ENCODE results near the gene CPEB3. TPM values are rescaled to one million over a fixed set of nuclear protein-coding genes. Genes with fewer than 3 reads are reported as not detected.
"Not testable (repeated sequence)": the region's sequence is repeated elsewhere in the genome, so short reads cannot be mapped to it uniquely, and the experiment has no call there.

Gene CPEB3
- total RNA-seq, 1 donor from 2014 or later = 6.9 TPM

DNA sequence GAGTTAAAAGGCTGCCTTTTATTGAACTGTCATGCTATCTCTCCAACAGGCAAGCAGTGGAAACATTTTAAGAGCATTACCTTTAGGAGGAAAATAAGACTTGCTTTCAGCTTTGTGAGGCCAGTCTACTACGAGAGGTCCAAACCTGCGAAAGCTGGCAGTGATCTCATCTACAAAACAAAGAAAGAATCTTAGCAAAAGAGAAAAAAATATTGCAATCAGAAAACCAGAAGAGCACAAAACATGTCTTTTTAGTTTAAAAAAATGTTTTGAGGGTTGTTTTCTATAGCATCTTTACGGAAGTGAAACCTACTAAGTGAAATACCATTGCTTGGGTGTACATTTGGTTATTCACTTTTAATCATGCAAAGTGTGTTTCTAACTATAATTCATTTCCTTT, 147.9 kb downstream of the CPEB3 start:
- intact Hi-C loops (cut with DNase I) = no loop called here
- Histone ChIP-seq H3K9me3 (no peaks in the 10 kb centered on the region), H3K27ac (no peak overlapping the region), H3K27me3 (ENCODE audit: low read depth) (no peaks in the 10 kb centered on the region), H3K4me3 (no peak overlapping the region), H3K4me1 (peaks cover 8% of the 10 kb centered on the region), H3K36me3 (no peaks in the 10 kb centered on the region)
- no peak for TF ChIP-seq CTCF (IDR thresholded peaks at IDR 0.05)
- DNase-seq (no peak), ATAC-seq (no peak)

- Histone ChIP-seq H3K9me3 (no peaks in the 10 kb centered on the region), H3K36me3 (no peaks in the 10 kb centered on the region), H3K4me3 (no peak overlapping the region), H3K27me3 (ENCODE audit: low read depth) (no peaks in the 10 kb centered on the region), H3K27ac (no peak overlapping the region), H3K4me1 (peaks cover 8% of the 10 kb centered on the region)
- ATAC-seq (no peak), DNase-seq (no peak)
- TF ChIP-seq CTCF (IDR thresholded peaks at IDR 0.05) = no peak
- intact Hi-C loops (cut with DNase I) = no loop called here
These were observed 148.4 kb downstream of the CPEB3 start for GRCh38 chr10:92142512-92142911.

GRCh38 chr10:92141147-92141546, 149.7 kb downstream of the CPEB3 start:
- H3K36me3 ChIP-seq; H3K9me3 ChIP-seq; H3K27ac ChIP-seq; intact Hi-C loops (cut with DNase I); DNase-seq; H3K4me1 ChIP-seq; H3K27me3 ChIP-seq (ENCODE audit: low read depth); ATAC-seq; H3K4me3 ChIP-seq: not testable (repeated sequence)

- not testable (repeated sequence) for ATAC-seq, H3K27ac ChIP-seq
These were observed 156.8 kb downstream of the CPEB3 start for GRCh38 chr10:92134049-92134448.

GRCh38 chr10:92131275-92131820, 159.5 kb downstream of the CPEB3 start:
- TF ChIP-seq CTCF (IDR thresholded peaks at IDR 0.05) = no peak
- no peaks in the 10 kb centered on the region for H3K36me3 ChIP-seq
- H3K27ac ChIP-seq = no peak overlapping the region
- ATAC-seq (no peak), DNase-seq (no peak)
- intact Hi-C loops (cut with DNase I) = no loop called here
- H3K9me3 ChIP-seq = no peaks in the 10 kb centered on the region
- no peaks in the 10 kb centered on the region for H3K4me1 ChIP-seq
- H3K27me3 ChIP-seq (ENCODE audit: low read depth) = no peaks in the 10 kb centered on the region
- no peak overlapping the region for H3K4me3 ChIP-seq

More at GRCh38 chr10:92134049-92134448, 156.8 kb downstream of the CPEB3 start:
- DNase-seq; H3K9me3 ChIP-seq; H3K27me3 ChIP-seq (ENCODE audit: low read depth); H3K4me1 ChIP-seq; intact Hi-C loops (cut with DNase I); H3K4me3 ChIP-seq; H3K36me3 ChIP-seq: not testable (repeated sequence)

DNA sequence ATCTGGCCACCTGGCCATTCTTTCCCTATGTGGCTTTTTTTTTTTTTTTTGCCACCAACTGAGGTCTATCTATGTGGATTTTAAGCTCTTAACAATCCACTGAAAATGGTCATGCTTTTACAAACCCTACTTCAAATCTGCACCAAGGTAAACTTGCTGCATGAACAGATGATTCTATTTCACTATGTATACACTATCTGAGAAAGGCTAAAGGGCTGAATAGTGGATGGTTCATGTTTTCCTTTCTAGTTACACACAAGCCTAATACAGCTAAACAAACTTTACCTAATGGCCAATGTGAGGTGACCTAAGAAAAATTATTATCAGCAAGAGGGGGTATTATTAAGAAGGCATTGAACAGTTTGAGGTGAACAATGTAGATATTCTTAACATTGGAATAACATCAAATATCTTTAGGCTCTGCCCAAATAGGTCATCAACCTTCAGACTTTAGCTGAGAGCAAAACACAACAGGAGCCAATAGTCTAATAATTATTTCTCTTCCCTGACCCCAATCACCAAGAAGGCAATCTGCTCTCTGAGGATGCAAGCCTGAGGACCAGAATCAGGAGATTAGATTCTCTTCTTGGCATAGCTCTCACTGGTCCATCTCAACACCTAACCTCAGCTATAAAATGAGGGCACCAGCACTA, 160.1 kb downstream of the CPEB3 start:
- no peaks in the 10 kb centered on the region for H3K9me3 ChIP-seq
- intact Hi-C loops (cut with DNase I) = no loop called here
- no peak overlapping the region for H3K27ac ChIP-seq
- no peaks in the 10 kb centered on the region for H3K27me3 ChIP-seq (ENCODE audit: low read depth)
- DNase-seq (no peak), ATAC-seq (no peak)
- no peak overlapping the region for H3K4me3 ChIP-seq
- no peaks in the 10 kb centered on the region for H3K36me3 ChIP-seq
- no peak for TF ChIP-seq CTCF (IDR thresholded peaks at IDR 0.05)
- H3K4me1 ChIP-seq = peaks cover 3% of the 10 kb centered on the region

All from lower lobe of right lung (tissue), 2 donors.